Activated naive CD4-positive, alpha-beta T cell treated with anti-CD3 and anti-CD28 coated beads, Interleukin-2, amount 10 ng/mL, durations not matched to agents 5 hours and 36 hours (primary cell): ENCODE measurements around the gene EXOC8. TPM values are rescaled to one million over a fixed set of nuclear protein-coding genes. Genes with fewer than 3 reads are reported as not detected.

Source experiments
- total RNA-seq, 2 experiments: library from RNA; stranded (reverse); gene quantifications; one replicate each; pipeline ENCODE4 v1.2.3, GENCODE V29; 2021

Gene EXOC8, protein sequence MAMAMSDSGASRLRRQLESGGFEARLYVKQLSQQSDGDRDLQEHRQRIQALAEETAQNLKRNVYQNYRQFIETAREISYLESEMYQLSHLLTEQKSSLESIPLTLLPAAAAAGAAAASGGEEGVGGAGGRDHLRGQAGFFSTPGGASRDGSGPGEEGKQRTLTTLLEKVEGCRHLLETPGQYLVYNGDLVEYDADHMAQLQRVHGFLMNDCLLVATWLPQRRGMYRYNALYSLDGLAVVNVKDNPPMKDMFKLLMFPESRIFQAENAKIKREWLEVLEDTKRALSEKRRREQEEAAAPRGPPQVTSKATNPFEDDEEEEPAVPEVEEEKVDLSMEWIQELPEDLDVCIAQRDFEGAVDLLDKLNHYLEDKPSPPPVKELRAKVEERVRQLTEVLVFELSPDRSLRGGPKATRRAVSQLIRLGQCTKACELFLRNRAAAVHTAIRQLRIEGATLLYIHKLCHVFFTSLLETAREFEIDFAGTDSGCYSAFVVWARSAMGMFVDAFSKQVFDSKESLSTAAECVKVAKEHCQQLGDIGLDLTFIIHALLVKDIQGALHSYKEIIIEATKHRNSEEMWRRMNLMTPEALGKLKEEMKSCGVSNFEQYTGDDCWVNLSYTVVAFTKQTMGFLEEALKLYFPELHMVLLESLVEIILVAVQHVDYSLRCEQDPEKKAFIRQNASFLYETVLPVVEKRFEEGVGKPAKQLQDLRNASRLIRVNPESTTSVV
- 10 to 100 TPM; 20.2 to 20.7 TPM for total RNA-seq

GRCh38 chr1:231337472-231338269 lies at the start of gene EXOC8:
Gene EXOC8 (minus strand): TSS chr1:231337852. CDS start chr1:231337745, 107 bp downstream.

DNA sequence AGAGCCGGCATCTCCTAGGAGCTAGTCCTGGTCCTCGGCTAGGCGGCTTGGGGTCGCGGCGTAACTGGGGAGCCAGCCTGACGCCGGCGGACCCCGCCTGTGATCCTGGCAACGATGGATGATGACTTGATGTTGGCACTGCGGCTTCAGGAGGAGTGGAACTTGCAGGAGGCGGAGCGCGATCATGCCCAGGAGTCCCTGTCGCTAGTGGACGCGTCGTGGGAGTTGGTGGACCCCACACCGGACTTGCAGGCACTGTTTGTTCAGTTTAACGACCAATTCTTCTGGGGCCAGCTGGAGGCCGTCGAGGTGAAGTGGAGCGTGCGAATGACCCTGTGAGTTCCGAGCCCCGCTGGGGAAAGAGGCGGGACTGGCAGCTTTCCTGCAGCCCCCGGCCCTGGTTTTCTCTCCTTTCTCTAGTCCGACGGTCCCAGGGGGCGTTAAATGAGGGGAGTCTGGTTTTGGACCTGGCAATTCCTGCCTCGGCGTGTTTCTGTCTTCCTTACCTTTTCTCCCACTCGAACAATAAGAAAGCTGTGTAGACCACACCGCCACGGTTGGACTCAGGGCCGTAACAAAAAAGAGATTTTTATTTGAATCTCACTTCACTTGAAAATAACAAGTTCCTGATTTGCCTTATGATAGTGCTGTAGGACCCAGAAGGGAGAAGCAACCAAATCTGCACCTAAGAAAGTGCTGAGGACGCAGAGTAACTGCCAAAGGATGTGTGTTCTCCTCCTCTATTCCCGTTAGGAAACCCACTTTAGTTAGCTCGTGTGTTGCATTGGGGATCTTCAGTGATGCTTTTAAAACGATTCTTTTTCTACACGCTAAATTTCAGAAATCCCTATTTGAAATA lies 847 bp upstream of the EXOC8 start, which contains the start of gene SPRTN:
SPRTN (plus strand) TSS at position 24 of the 859 bp plus-strand sequence; CDS start at position 115, 91 bp downstream.

Other genes with a start within 250 kb of the EXOC8 start
- gene TRIM67, start 175.8 kb downstream of the EXOC8 start, total RNA-seq: not detected
- 10 to 100 TPM; 34.3 to 34.7 TPM for gene GNPAT, start 96.6 kb downstream of the EXOC8 start, total RNA-seq
- 10 to 100 TPM; 11.0 to 11.2 TPM for gene SPRTN, start 441 bp upstream of the EXOC8 start, total RNA-seq
- 10 to 100 TPM; 32.3 to 38.2 TPM for gene EGLN1, start 84.4 kb upstream of the EXOC8 start, total RNA-seq
- gene TSNAX, start 190.8 kb upstream of the EXOC8 start, total RNA-seq: 10 to 100 TPM; 42.5 to 44.2 TPM